ENCODE data around the gene DSG3. TPM values are rescaled to one million over a fixed set of nuclear protein-coding genes. Genes with fewer than 3 reads are reported as not detected.

The DSG3 gene
- total and polyA plus RNA-seq, 2 of the 8 experiments (the other 6 are each of a cell fraction or from before 2014, with no cell fraction given) = 0.03 to 0.07 TPM

GRCh38 chr18:31526374-31526773 lies 78.8 kb downstream of the DSG3 start (continued):
- no peak for TF ChIP-seq SP4 (IDR thresholded peaks at IDR 0.05; ENCODE audit: low read length)
- TF ChIP-seq BACH1 (IDR thresholded peaks at IDR 0.05; ENCODE audit: low read length) = no peak
- TF ChIP-seq RAD21 (IDR thresholded peaks at IDR 0.05 in 1 of 2, conservative IDR thresholded peaks at IDR 0.05 in 1 of 2; ENCODE audit: low read depth in 2 of 2, low read length in 2 of 2) = no peak
- TF ChIP-seq SIRT6 (IDR thresholded peaks at IDR 0.05; ENCODE audit: low read length) = no peak
- TF ChIP-seq ZNF274 (IDR thresholded peaks at IDR 0.05; ENCODE audit: borderline replicate concordance, extremely low read depth, low read length) = no peak
- TF ChIP-seq GTF2F1 (IDR thresholded peaks at IDR 0.05; ENCODE audit: borderline replicate concordance, low read depth, low read length) = no peak
- no peak for TF ChIP-seq KDM5A (IDR thresholded peaks at IDR 0.05; ENCODE audit: low read length)
- no peak for TF ChIP-seq SP2 (IDR thresholded peaks at IDR 0.05; ENCODE audit: low read length)
- no peak for TF ChIP-seq SRF (IDR thresholded peaks at IDR 0.05; ENCODE audit: low read depth, low read length)
- TF ChIP-seq MAFK (IDR thresholded peaks at IDR 0.05; ENCODE audit: low read depth, low read length) = no peak
- no peak for TF ChIP-seq EGR1 (IDR thresholded peaks at IDR 0.05; ENCODE audit: borderline replicate concordance, low read depth, low read length)

Other genes starting within 250 kb of the DSG3 start
- 0.06 TPM in 1 of 2 replicates, not detected in the other for gene DSG1, start 129.6 kb upstream of the DSG3 start, total RNA-seq (2021; fragmentation: NEBNext Ultra II Directional; extraction: Animal tissue kit (Norgen Biotek cat#: 25700))
- 0.06 TPM in 2 replicates for gene DSG1, start 129.6 kb upstream of the DSG3 start, polyA plus RNA-seq (2011; rRNA removed)
- gene DSG4, start 71.0 kb upstream of the DSG3 start, total RNA-seq (2021; fragmentation: NEBNext Ultra II Directional; extraction: Animal tissue kit (Norgen Biotek cat#: 25700)) = not detected in 2 replicates
- not detected in 2 replicates for gene DSG4, start 71.0 kb upstream of the DSG3 start, polyA plus RNA-seq (2011; rRNA removed)
- 138 and 144 TPM in 2 replicates for gene DSG2, start 50.4 kb downstream of the DSG3 start, total RNA-seq (2021; fragmentation: NEBNext Ultra II Directional; extraction: Animal tissue kit (Norgen Biotek cat#: 25700))
- 37.4 and 60.1 TPM in 2 replicates for gene DSG2, start 50.4 kb downstream of the DSG3 start, polyA plus RNA-seq (2011; rRNA removed)
- not detected in 2 replicates for gene TTR, start 144.1 kb downstream of the DSG3 start, total RNA-seq (2021; fragmentation: NEBNext Ultra II Directional; extraction: Animal tissue kit (Norgen Biotek cat#: 25700))
- gene TTR, start 144.1 kb downstream of the DSG3 start, polyA plus RNA-seq (2011; rRNA removed) = not detected in 2 replicates
- gene B4GALT6, start 236.8 kb downstream of the DSG3 start, total RNA-seq (2021; fragmentation: NEBNext Ultra II Directional; extraction: Animal tissue kit (Norgen Biotek cat#: 25700)) = 37.9 and 41.5 TPM in 2 replicates
- 4.3 and 6.3 TPM in 2 replicates for gene B4GALT6, start 236.8 kb downstream of the DSG3 start, polyA plus RNA-seq (2011; rRNA removed)

All from H1 (cell line).